Smooth muscle cell (in vitro differentiated cells): Measurements from ENCODE around the gene SYNE2. TPM values are rescaled to one million over a fixed set of nuclear protein-coding genes. Genes with fewer than 3 reads are reported as not detected.
"Not testable (repeated sequence)": the region's sequence is repeated elsewhere in the genome, so short reads cannot be mapped to it uniquely, and the experiment has no call there.

Experiments used
- DNase-seq: peaks from one replicate; lab custom pipeline; 2025; ENCODE audit not compliant: unreplicated experiment; lab: John Stamatoyannopoulos, UW
- H2AFZ ChIP-seq: fragments of 200-600 bp; sonication (generic); 2 replicates; pipeline ENCODE4 v1.6.0; 2016; ENCODE audit warnings: antibody characterized with exemption, low read depth, mild to moderate bottlenecking
- H3F3A ChIP-seq: fragments of 200-600 bp; sonication (generic); 2 replicates; pipeline ENCODE4 v1.6.0; 2017; ENCODE audit warnings: antibody characterized with exemption, low read depth
- H3K27ac ChIP-seq: fragments of 200-600 bp; sonication (generic); 2 replicates; pipeline ENCODE4 v1.5.1; 2016; ENCODE audit warnings: low read depth, mild to moderate bottlenecking
- H3K27me3 ChIP-seq: fragments of 200-600 bp; sonication (generic); 2 replicates; pipeline ENCODE4 v1.6.1; 2016; ENCODE audit warnings: low read depth, mild to moderate bottlenecking
- H3K36me3 ChIP-seq: fragments of 200-600 bp; sonication (generic); 2 replicates; pipeline ENCODE4 v1.5.1; 2016; ENCODE audit warnings: low read depth
- H3K4me1 ChIP-seq: fragments of 200-600 bp; sonication (generic); 2 replicates; pipeline ENCODE4 v1.5.1; 2016; ENCODE audit warnings: low read depth
- H3K4me2 ChIP-seq: fragments of 200-600 bp; sonication (generic); 2 replicates; pipeline ENCODE4 v1.6.0; 2016; ENCODE audit warnings: mild to moderate bottlenecking
- H3K4me3 ChIP-seq: fragments of 200-600 bp; sonication (generic); 2 replicates; pipeline ENCODE4 v1.5.1; 2016; ENCODE audit warnings: mild to moderate bottlenecking
- H3K79me2 ChIP-seq: fragments of 200-600 bp; sonication (generic); 2 replicates; pipeline ENCODE4 v1.6.0; 2016; ENCODE audit warnings: low read depth, mild to moderate bottlenecking
- H3K9ac ChIP-seq: fragments of 200-600 bp; sonication (generic); 2 replicates; pipeline ENCODE4 v1.6.0; 2016; ENCODE audit warnings: low read depth
- H3K9me3 ChIP-seq: fragments of 200-600 bp; sonication (generic); replicated peaks from 2 replicates; pipeline ENCODE4 v1.5.1; 2016; ENCODE audit warnings: low read depth
- H4K20me1 ChIP-seq: fragments of 200-600 bp; sonication (generic); 2 replicates; pipeline ENCODE4 v1.6.0; 2016; ENCODE audit warnings: low read depth
- CTCF ChIP-seq: fragments of 200-600 bp; sonication (generic); IDR thresholded peaks from 2 replicates; pipeline ENCODE4 v1.5.1; 2017; ENCODE audit warnings: borderline replicate concordance, mild to moderate bottlenecking, antibody characterized with exemption; ENCODE audit not compliant: insufficient read depth, poor library complexity, severe bottlenecking
- WGBS: methylation state at CpG from one replicate; pipeline ENCODE4 v1.1.7; 2016; ENCODE audit warnings: low lambda C conversion rate; 5-methylcytosine and 5-hydroxymethylcytosine counted together
- polyA plus RNA-seq: library from polyadenylated mRNA; unstranded; fragments of >200 nt; fragmentation: Nextera tagmentation; extraction: Ambion mirVana; gene quantifications from 2 replicates; pipeline ENCODE4 v1.2.1, GENCODE V29; 2016
- total RNA-seq: library from RNA; depleted of rRNA; stranded (reverse); fragments of >200 nt; gene quantifications from 2 replicates; pipeline ENCODE4 v1.2.3, GENCODE V29; 2014

SYNE2 gene
- total and polyA plus RNA-seq, 2 experiments from 2014 or later: 4.8 to 20.9 TPM

GRCh38 chr14:63860146-63860545 lies 7.3 kb downstream of the SYNE2 start:
- DNase-seq: no peak
- no peak for TF ChIP-seq CTCF
- H3K4me3 ChIP-seq: no peak overlapping the region
- no peaks in the 10 kb centered on the region for H4K20me1 ChIP-seq
- peaks cover 4% of the 10 kb centered on the region for H3K27me3 ChIP-seq
- peaks cover 8% of the 10 kb centered on the region for H3K4me1 ChIP-seq
- no peak overlapping the region for H3K9ac ChIP-seq
- WGBS: 7% methylated on average over 1 of the region's 1 CpG
- H3K79me2 ChIP-seq: peaks cover 9% of the 10 kb centered on the region
- H3K9me3 ChIP-seq: no peaks in the 10 kb centered on the region
- no peak overlapping the region for H3K4me2 ChIP-seq
- H3K36me3 ChIP-seq: no peaks in the 10 kb centered on the region
- H3F3A ChIP-seq: no peaks in the 10 kb centered on the region
- no peak overlapping the region for H2AFZ ChIP-seq
- no peak overlapping the region for H3K27ac ChIP-seq

- no peak overlapping the region for H3K9ac ChIP-seq
- 97% methylated on average over 8 of the region's 8 CpGs for WGBS
- no peaks in the 10 kb centered on the region for H3K27me3 ChIP-seq
- no peaks in the 10 kb centered on the region for H4K20me1 ChIP-seq
- H3K4me2 ChIP-seq: no peak overlapping the region
- no peaks in the 10 kb centered on the region for H3K36me3 ChIP-seq
- no peaks in the 10 kb centered on the region for H3K9me3 ChIP-seq
- H3K79me2 ChIP-seq: peaks cover 7% of the 10 kb centered on the region
- no peak overlapping the region for H3K27ac ChIP-seq
- no peaks in the 10 kb centered on the region for H3F3A ChIP-seq
- no peak overlapping the region for H2AFZ ChIP-seq
- no peak for DNase-seq
- peaks cover 7% of the 10 kb centered on the region for H3K4me1 ChIP-seq
- no peak overlapping the region for H3K4me3 ChIP-seq
- no peak for TF ChIP-seq CTCF
Observed at GRCh38 chr14:63862163-63862562, 9.4 kb downstream of the SYNE2 start.

GRCh38 chr14:63863004-63863403 lies 10.2 kb downstream of the SYNE2 start:
- Histone ChIP-seq H3F3A (no peaks in the 10 kb centered on the region), H3K79me2 (peaks cover 4% of the 10 kb centered on the region), H3K27ac (no peak overlapping the region), H3K36me3 (no peaks in the 10 kb centered on the region), H3K4me2 (no peak overlapping the region), H3K9me3 (no peaks in the 10 kb centered on the region), H3K4me1 (peaks cover 7% of the 10 kb centered on the region), H4K20me1 (no peaks in the 10 kb centered on the region), H3K4me3 (no peak overlapping the region), H3K9ac (no peak overlapping the region), H3K27me3 (no peaks in the 10 kb centered on the region), H2AFZ (no peak overlapping the region)
- DNase-seq: no peak
- WGBS: 93% methylated on average over 6 of the region's 6 CpGs
- no peak for TF ChIP-seq CTCF

- DNase-seq, H3F3A ChIP-seq, H3K4me3 ChIP-seq, H3K4me1 ChIP-seq, H3K36me3 ChIP-seq, H3K9me3 ChIP-seq, H2AFZ ChIP-seq, H3K27me3 ChIP-seq, H3K79me2 ChIP-seq, H4K20me1 ChIP-seq: not testable (repeated sequence)
- WGBS: 56% methylated on average over 1 of the region's 2 CpGs
- Histone ChIP-seq H3K4me2 (peak overlapping the region; percentile 27), H3K27ac (peak overlapping the region; percentile 89), H3K9ac (peak overlapping the region; percentile 72)
Observed at GRCh38 chr14:63864775-63865174, 12.0 kb downstream of the SYNE2 start.
